H1 (cell line): ENCODE measurements around the gene SMC3. TPM values are rescaled to one million over a fixed set of nuclear protein-coding genes. Genes with fewer than 3 reads are reported as not detected.

ENCODE experiments used
- ATF2 ChIP-seq: IDR thresholded peaks from 2 replicates; pipeline ENCODE4 v1.6.1; 2012; ENCODE audit warnings: low read length, inconsistent platforms
- CHD7 ChIP-seq: fragments of 300-600 bp; sonication (generic); IDR thresholded peaks from 2 replicates; pipeline ENCODE4 v1.7.1; 2012; ENCODE audit warnings: low read length, moderate library complexity, mild to moderate bottlenecking, inconsistent platforms; ENCODE audit not compliant: insufficient replicate concordance
- E2F6 ChIP-seq: IDR thresholded peaks from 2 replicates; pipeline ENCODE4 v1.6.1; 2012; ENCODE audit warnings: inconsistent platforms
- EGR1 ChIP-seq: IDR thresholded peaks from 2 replicates; pipeline ENCODE4 v1.6.1; 2011; ENCODE audit warnings: low read depth, low read length, borderline replicate concordance
- PHF8 ChIP-seq: fragments of 200-600 bp; sonication (generic); conservative IDR thresholded peaks from 2 replicates; pipeline ENCODE4 v1.7.1; 2012; ENCODE audit warnings: low read depth, mild to moderate bottlenecking, inconsistent platforms, low read length, moderate library complexity
- POLR2AphosphoS5 ChIP-seq: IDR thresholded peaks from 2 replicates; pipeline ENCODE4 v1.6.1; 2011; ENCODE audit warnings: low read depth, low read length
- SUZ12 ChIP-seq: fragments of 200-600 bp; sonication (generic); IDR thresholded peaks from 2 replicates; pipeline ENCODE4 v1.6.1; 2012; ENCODE audit warnings: mild to moderate bottlenecking, inconsistent platforms, low read length, moderate library complexity, mixed read lengths
- TAF7 ChIP-seq: optimal IDR thresholded peaks from 2 replicates; pipeline ENCODE3; 2011; ENCODE audit warnings: low read depth, mild to moderate bottlenecking, inconsistent platforms, low read length, moderate library complexity, borderline replicate concordance
- TCF12 ChIP-seq: IDR thresholded peaks from 2 replicates; pipeline ENCODE4 v1.6.1; 2011; ENCODE audit warnings: low read depth, mild to moderate bottlenecking, low read length
- ZNF274 ChIP-seq: IDR thresholded peaks from 2 replicates; pipeline ENCODE4 v1.7.0; 2012; ENCODE audit warnings: low read length, borderline replicate concordance; ENCODE audit errors: extremely low read depth
- polyA plus RNA-seq, 7 experiments: library from polyadenylated mRNA; depleted of rRNA in 3 of 7; stranded (reverse) in 5 of 7; unstranded in 2 of 7; fragments of >200 nt in 5 of 7; fragments of 200-250 nt in 2 of 7; gene quantifications; 1 replicate in 5 of 7; 2 replicates in 1 of 7; 4 replicates in 1 of 7; pipeline versions ENCODE4 v1.2.1 to v1.2.3, GENCODE V29; 2011 to 2013; ENCODE audit warnings: missing spikeins in 2 of 7, mixed read lengths in 2 of 7
- total RNA-seq: library from RNA; stranded (reverse); fragmentation: NEBNext Ultra II Directional; extraction: Animal tissue kit (Norgen Biotek cat#: 25700); gene quantifications from 2 replicates; pipeline ENCODE4 v1.2.1, GENCODE V29; 2021

The SMC3 gene
- total and polyA plus RNA-seq, 2 of the 8 experiments (the other 6 are each of a cell fraction or from before 2014, with no cell fraction given): 12.7 to 93.4 TPM

GRCh38 chr10:110577056-110577455 is 9.6 kb downstream of the SMC3 start (continued):
- TF ChIP-seq CHD7 (no peak), PHF8 (no peak), E2F6 (no peak), ATF2 (no peak), EGR1 (no peak), TCF12 (no peak), ZNF274 (no peak), TAF7 (no peak), SUZ12 (no peak), POLR2AphosphoS5 (no peak)
